K562 (cell line): ENCODE data around the gene CIAO3. TPM values are rescaled to one million over a fixed set of nuclear protein-coding genes. Genes with fewer than 3 reads are reported as not detected.

Source experiments
- ATAC-seq: fragments of 200-7000 bp; cut with Tn5 transposase; 3 replicates; pipeline ENCODE4 v1.9.1; 2020; ENCODE audit warnings: moderate library complexity
- BruUV-seq: library from RNA; stranded (reverse); fragments of 400-500 nt; replicated peaks from 2 replicates; lab custom pipeline; 2021; lab: Mats Ljungman, UMichigan
- CTCF ChIA-PET: fragments of 300-600 bp; formaldehyde crosslinking; extraction: SDS; loops from one replicate; lab custom pipeline; 2021; ENCODE audit warnings: low intra/inter-chr PET ratio; lab: Yijun Ruan, JAX
- POLR2A ChIA-PET: fragments of 300-600, 350-650 bp; sonication (Branson Sonifier 250); formaldehyde crosslinking; extraction: SDS; loops from one replicate; lab custom pipeline; 2021; ENCODE audit warnings: antibody characterized with exemption, inconsistent platforms; lab: Yijun Ruan, JAX
- DNase-seq, 4 experiments: peaks; one replicate each; pipeline versions ENCODE4 v3.0.0 to v3.0.0-alpha.2; 2011 to 2018; ENCODE audit warnings: low spot score in 3 of 4, mixed read lengths in 3 of 4; ENCODE audit errors: extremely low read depth in 1 of 4
- FAIRE-seq: peaks from 2 replicates; lab custom pipeline; 2011; peaks lifted over from hg19 to GRCh38; lab: Jason Lieb, UNC
- H2AFZ ChIP-seq: 2 replicates; pipeline ENCODE4 v1.6.0; 2011; ENCODE audit warnings: low read depth, low read length, control low read depth, inconsistent platforms
- H3K27ac ChIP-seq: fragments of 200-600 bp; 3 replicates; pipeline ENCODE4 v1.8.0; 2011; ENCODE audit warnings: low read depth, mild to moderate bottlenecking, control low read depth, inconsistent platforms, low read length, moderate library complexity, mixed read lengths; ENCODE audit errors: extremely low read depth
- H3K27me3 ChIP-seq, 2 experiments: fragments of 300-600 bp in 1 of 2; 2 replicates in 1 of 2; 3 replicates in 1 of 2; pipeline versions ENCODE4 v1.6.0 to v1.8.0; 2011; ENCODE audit warnings: inconsistent platforms in 2 of 2, low read length in 2 of 2, mild to moderate bottlenecking in 1 of 2, mixed read lengths in 1 of 2, moderate library complexity in 1 of 2; ENCODE audit not compliant: control insufficient read depth in 2 of 2, insufficient read depth in 2 of 2
- H3K36me3 ChIP-seq: fragments of 300-600 bp; 3 replicates; pipeline ENCODE4 v1.8.0; 2011; ENCODE audit warnings: mild to moderate bottlenecking, low read length, inconsistent platforms; ENCODE audit not compliant: control insufficient read depth, insufficient read depth
- H3K4me1 ChIP-seq, 2 experiments: fragments of 200-600 bp in 1 of 2; replicated peaks in 1 of 2; 2 replicates in 1 of 2; 3 replicates in 1 of 2; pipeline versions ENCODE4 v1.5.1 to v1.8.0; 2011; ENCODE audit warnings: inconsistent platforms in 2 of 2, low read length in 2 of 2, mild to moderate bottlenecking in 1 of 2, mixed read lengths in 1 of 2, moderate library complexity in 1 of 2; ENCODE audit not compliant: control insufficient read depth in 2 of 2, insufficient read depth in 2 of 2
- H3K4me2 ChIP-seq: 2 replicates; pipeline ENCODE4 v1.6.1; 2011; ENCODE audit warnings: low read length, control low read depth, inconsistent platforms, mixed read lengths; ENCODE audit not compliant: insufficient read depth
- H3K4me3 ChIP-seq: fragments of 200-600 bp; sonication (generic), shearing (Covaris generic); 2 replicates; pipeline ENCODE4 v1.5.1; 2016; ENCODE audit warnings: control low read depth, inconsistent platforms
- H3K79me2 ChIP-seq: fragments of 200-600 bp; 3 replicates; pipeline ENCODE4 v1.8.0; 2011; ENCODE audit warnings: low read length, inconsistent platforms; ENCODE audit not compliant: control insufficient read depth, insufficient read depth
- H3K9ac ChIP-seq, 2 experiments: 2 replicates each; pipeline versions ENCODE4 v1.6.0 to v1.6.1; 2011; ENCODE audit warnings: low read depth in 2 of 2, low read length in 2 of 2, control low read depth in 1 of 2, inconsistent platforms in 1 of 2, mild to moderate bottlenecking in 1 of 2, mixed read lengths in 1 of 2; ENCODE audit not compliant: insufficient read depth in 1 of 2
- H3K9me1 ChIP-seq: one replicate; pipeline ENCODE4 v1.6.0; 2011; ENCODE audit warnings: inconsistent platforms, mild to moderate bottlenecking, low read length, moderate library complexity; ENCODE audit not compliant: control insufficient read depth, insufficient read depth
- H3K9me3 ChIP-seq: replicated peaks from 2 replicates; pipeline ENCODE4 v1.5.1; 2011; ENCODE audit warnings: low read depth, low read length, inconsistent platforms; ENCODE audit not compliant: control insufficient read depth, insufficient read depth
- H4K20me1 ChIP-seq: replicated peaks from 2 replicates; pipeline ENCODE4 v1.6.1; 2011; ENCODE audit warnings: low read length, inconsistent platforms, mixed read lengths; ENCODE audit not compliant: control insufficient read depth, insufficient read depth
- DPF2 ChIP-seq: fragments of 450-650 bp; IDR thresholded peaks from 2 replicates; pipeline ENCODE4 v1.6.1; 2016
- ELF2 ChIP-seq: fragments of 250-450 bp; sonication (Bioruptor Pico); IDR thresholded peaks from 2 replicates; pipeline ENCODE4 v1.5.0; 2021; ENCODE audit warnings: mild to moderate bottlenecking
- MED1 ChIP-seq: sonication (generic); formaldehyde crosslinking; IDR thresholded peaks from 2 replicates; pipeline ENCODE4 v1.8.1; 2023; ENCODE audit warnings: missing genetic modification reagents, borderline replicate concordance
- RBM25 ChIP-seq: fragments of 200-400 bp; formaldehyde crosslinking; IDR thresholded peaks from 2 replicates; pipeline ENCODE4 v1.6.1; 2018; ENCODE audit warnings: low read length, low read depth, moderate library complexity; ENCODE audit not compliant: severe bottlenecking
- TCF3 ChIP-seq: sonication (generic); formaldehyde crosslinking; IDR thresholded peaks from 2 replicates; pipeline ENCODE4 v1.4.0; 2020; ENCODE audit warnings: mild to moderate bottlenecking, missing genetic modification reagents
- TEAD4 ChIP-seq, 2 experiments: sonication (generic) in 1 of 2; formaldehyde crosslinking in 1 of 2; IDR thresholded peaks; 2 replicates each; pipeline versions ENCODE4 v1.6.1 to v1.8.0; 2012 to 2022; ENCODE audit warnings: borderline replicate concordance in 1 of 2, inconsistent platforms in 1 of 2, low read length in 1 of 2, mild to moderate bottlenecking in 1 of 2, missing genetic modification reagents in 1 of 2
- WGBS: fragments of 100-300 bp; shearing (Covaris generic); methylation state at CpG from one replicate; pipeline ENCODE4 v1.1.6; 2016; ENCODE audit warnings: low coverage, mixed read lengths; ENCODE audit not compliant: insufficient coverage; ENCODE audit errors: missing lambda C conversion rate; 5-methylcytosine and 5-hydroxymethylcytosine counted together
- in situ Hi-C: fragments of 300-500 bp; cut with MboI; formaldehyde crosslinking; loops from 4 replicates; pipeline ENCODE4 v1.15.0; 2018; ENCODE audit warnings: inconsistent platforms, mixed read lengths
- intact Hi-C: fragments of 100-400 bp; cut with micrococcal nuclease; formaldehyde crosslinking; loops from 2 replicates; pipeline ENCODE4 v1.14.2; 2022
- polyA plus RNA-seq, 8 experiments: library from polyadenylated mRNA; depleted of rRNA in 4 of 8; stranded (reverse) in 5 of 8; unstranded in 3 of 8; fragments of >200 nt; fragmentation: Nextera tagmentation in 2 of 8; fragmentation: Illumina TruSeq in 1 of 8; extraction: Ambion mirVana in 2 of 8; extraction: Trizol in 1 of 8; gene quantifications; 2 replicates each; pipeline versions ENCODE4 v1.2.1 to v1.2.3, GENCODE V29; 2011 to 2014; ENCODE audit warnings: inconsistent platforms in 1 of 8, missing spikeins in 1 of 8
- total RNA-seq, 7 experiments: library from RNA; depleted of rRNA in 6 of 7; stranded (reverse); fragments of >200 nt in 6 of 7; fragmentation: Illumina TruSeq in 2 of 7; extraction: Trizol in 2 of 7; gene quantifications; 2 replicates each; pipeline versions ENCODE4 v1.2.1 to v1.2.3, GENCODE V29; 2011 to 2021; ENCODE audit warnings: low replicate concordance in 1 of 7
- TF ChIP-seq, protein P1 (sequence below): fragments of 450-650 bp; formaldehyde crosslinking; IDR thresholded peaks from 2 replicates; pipeline ENCODE4 v1.4.0; 2020; ENCODE audit warnings: mild to moderate bottlenecking
- TF ChIP-seq, protein P2 (sequence below): fragments of 450-650 bp; formaldehyde crosslinking; IDR thresholded peaks from 2 replicates; pipeline ENCODE4 v1.4.0; 2020; ENCODE audit warnings: mild to moderate bottlenecking, moderate library complexity
- TF ChIP-seq, protein P3 (sequence below): fragments of 450-650 bp; IDR thresholded peaks from 2 replicates; pipeline ENCODE4 v1.6.1; 2016; ENCODE audit warnings: borderline replicate concordance
- TF ChIP-seq, protein P4 (sequence below): IDR thresholded peaks from 3 replicates; pipeline ENCODE4 v1.6.1; 2011; ENCODE audit warnings: borderline replicate concordance, mild to moderate bottlenecking, moderate library complexity; ENCODE audit not compliant: insufficient read length; ENCODE audit errors: extremely low read depth
- TF ChIP-seq, protein P5 (sequence below): fragments of 450-650 bp; conservative IDR thresholded peaks from 2 replicates; pipeline ENCODE4 v1.6.1; 2016; ENCODE audit warnings: missing genetic modification characterization, low read depth, mild to moderate bottlenecking, missing compliant biosample characterization, moderate library complexity

CIAO3 gene
- total and polyA plus RNA-seq, 9 of the 15 experiments (the other 6 are each of a cell fraction or from before 2014, with no cell fraction given): 2.2 to 35.6 (median 18.7) TPM

DNA sequence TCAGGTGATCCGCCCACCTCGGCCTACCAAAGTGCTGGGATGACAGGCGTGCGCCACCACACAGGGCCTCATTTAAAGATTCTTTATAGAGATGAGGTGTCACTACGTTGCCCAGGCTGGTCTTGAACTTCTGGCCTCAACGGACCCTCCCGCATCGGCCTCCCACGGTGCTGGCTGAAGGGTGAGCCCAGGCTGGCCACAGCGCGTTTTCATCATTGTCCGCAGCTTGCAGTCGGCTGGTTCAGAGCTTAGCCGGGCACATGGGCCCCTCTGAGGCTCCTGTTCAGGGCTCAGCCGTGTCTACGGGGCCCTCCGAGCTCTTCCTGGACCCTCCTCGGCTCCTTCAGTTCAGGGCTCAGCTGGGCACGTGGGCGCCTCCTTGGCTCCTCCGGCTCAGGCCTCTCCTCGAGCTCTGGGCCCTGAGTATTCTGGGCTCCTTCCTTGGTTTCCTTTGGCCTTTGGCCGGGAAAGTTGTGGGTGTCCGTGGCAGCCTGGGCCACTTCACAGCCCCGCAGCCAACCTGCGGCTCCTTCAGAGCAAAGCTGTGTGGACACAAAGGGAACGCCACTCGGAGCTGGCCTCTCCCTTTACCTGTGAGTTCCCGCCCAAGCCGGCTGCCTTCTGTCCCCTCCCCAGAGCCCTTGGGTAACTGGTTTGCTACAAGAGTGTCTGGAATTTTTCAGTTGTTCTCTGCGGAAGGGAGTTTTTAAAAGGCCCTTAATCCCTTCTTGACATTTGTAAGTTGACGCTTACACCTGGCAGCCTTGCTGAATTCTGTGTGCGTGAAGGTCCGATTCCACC, 18.5 kb upstream of the CIAO3 start:
- Histone ChIP-seq H3K9me1 (no peaks in the 10 kb centered on the region), H3K27ac (no peak overlapping the region), H4K20me1 (no peaks in the 10 kb centered on the region), H3K9me3 (no peaks in the 10 kb centered on the region), H3K79me2 (no peaks in the 10 kb centered on the region), H3K4me3 (no peak overlapping the region), H3K36me3 (no peaks in the 10 kb centered on the region), H3K9ac (peak overlapping the region in 1 of 2 experiments; percentile 81; a peak in 2 of 4 replicates), H3K4me2 (no peak overlapping the region), H3K4me1 (peaks cover 9 to 50% of the 10 kb centered on the region in 2 experiments; a peak in 4 of 5 replicates), H3K27me3 (no peaks in the 10 kb centered on the region), H2AFZ (no peak overlapping the region)
- ChIA-PET POLR2A (interaction anchor here (0.6 to 2.1 kb wide), 3 partner anchors 9 to 177 kb away, joined by 3 to 4 read pairs (median 4); no protein-coding TSS in a partner anchor), CTCF (no interaction called here)
- BruUV-seq: no TSS peak
- in situ Hi-C loops (no loop called here), intact Hi-C loops (no loop called here)
- 80% methylated on average over 27 of the region's 34 CpGs for WGBS
- FAIRE-seq: no peak
- DNase-seq: no peak
- no peak for ATAC-seq
- TF ChIP-seq, protein P1, sequence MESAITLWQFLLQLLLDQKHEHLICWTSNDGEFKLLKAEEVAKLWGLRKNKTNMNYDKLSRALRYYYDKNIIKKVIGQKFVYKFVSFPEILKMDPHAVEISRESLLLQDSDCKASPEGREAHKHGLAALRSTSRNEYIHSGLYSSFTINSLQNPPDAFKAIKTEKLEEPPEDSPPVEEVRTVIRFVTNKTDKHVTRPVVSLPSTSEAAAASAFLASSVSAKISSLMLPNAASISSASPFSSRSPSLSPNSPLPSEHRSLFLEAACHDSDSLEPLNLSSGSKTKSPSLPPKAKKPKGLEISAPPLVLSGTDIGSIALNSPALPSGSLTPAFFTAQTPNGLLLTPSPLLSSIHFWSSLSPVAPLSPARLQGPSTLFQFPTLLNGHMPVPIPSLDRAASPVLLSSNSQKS: no peak
- TF ChIP-seq RBM25 (no peak), ELF2 (CRISPR knock-in tag) (no peak), MED1 (CRISPR knock-in tag) (no peak), TEAD4 (IDR thresholded peaks at IDR 0.05; ENCODE audit: low read length) (no peak), TEAD4 (CRISPR knock-in tag; IDR thresholded peaks at IDR 0.05; ENCODE audit: borderline replicate concordance) (no peak), DPF2 (no peak), TCF3 (no peak)
- TF ChIP-seq, protein P2, sequence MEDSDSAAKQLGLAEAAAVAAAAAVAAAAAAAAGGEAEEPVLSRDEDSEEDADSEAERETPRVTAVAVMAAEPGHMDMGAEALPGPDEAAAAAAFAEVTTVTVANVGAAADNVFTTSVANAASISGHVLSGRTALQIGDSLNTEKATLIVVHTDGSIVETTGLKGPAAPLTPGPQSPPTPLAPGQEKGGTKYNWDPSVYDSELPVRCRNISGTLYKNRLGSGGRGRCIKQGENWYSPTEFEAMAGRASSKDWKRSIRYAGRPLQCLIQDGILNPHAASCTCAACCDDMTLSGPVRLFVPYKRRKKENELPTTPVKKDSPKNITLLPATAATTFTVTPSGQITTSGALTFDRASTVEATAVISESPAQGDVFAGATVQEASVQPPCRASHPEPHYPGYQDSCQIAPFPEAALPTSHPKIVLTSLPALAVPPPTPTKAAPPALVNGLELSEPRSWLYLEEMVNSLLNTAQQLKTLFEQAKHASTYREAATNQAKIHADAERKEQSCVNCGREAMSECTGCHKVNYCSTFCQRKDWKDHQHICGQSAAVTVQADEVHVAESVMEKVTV (CRISPR knock-in tag): no peak
- TF ChIP-seq, protein P3, sequence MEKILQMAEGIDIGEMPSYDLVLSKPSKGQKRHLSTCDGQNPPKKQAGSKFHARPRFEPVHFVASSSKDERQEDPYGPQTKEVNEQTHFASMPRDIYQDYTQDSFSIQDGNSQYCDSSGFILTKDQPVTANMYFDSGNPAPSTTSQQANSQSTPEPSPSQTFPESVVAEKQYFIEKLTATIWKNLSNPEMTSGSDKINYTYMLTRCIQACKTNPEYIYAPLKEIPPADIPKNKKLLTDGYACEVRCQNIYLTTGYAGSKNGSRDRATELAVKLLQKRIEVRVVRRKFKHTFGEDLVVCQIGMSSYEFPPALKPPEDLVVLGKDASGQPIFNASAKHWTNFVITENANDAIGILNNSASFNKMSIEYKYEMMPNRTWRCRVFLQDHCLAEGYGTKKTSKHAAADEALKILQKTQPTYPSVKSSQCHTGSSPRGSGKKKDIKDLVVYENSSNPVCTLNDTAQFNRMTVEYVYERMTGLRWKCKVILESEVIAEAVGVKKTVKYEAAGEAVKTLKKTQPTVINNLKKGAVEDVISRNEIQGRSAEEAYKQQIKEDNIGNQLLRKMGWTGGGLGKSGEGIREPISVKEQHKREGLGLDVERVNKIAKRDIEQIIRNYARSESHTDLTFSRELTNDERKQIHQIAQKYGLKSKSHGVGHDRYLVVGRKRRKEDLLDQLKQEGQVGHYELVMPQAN: no peak
- TF ChIP-seq, protein P4, sequence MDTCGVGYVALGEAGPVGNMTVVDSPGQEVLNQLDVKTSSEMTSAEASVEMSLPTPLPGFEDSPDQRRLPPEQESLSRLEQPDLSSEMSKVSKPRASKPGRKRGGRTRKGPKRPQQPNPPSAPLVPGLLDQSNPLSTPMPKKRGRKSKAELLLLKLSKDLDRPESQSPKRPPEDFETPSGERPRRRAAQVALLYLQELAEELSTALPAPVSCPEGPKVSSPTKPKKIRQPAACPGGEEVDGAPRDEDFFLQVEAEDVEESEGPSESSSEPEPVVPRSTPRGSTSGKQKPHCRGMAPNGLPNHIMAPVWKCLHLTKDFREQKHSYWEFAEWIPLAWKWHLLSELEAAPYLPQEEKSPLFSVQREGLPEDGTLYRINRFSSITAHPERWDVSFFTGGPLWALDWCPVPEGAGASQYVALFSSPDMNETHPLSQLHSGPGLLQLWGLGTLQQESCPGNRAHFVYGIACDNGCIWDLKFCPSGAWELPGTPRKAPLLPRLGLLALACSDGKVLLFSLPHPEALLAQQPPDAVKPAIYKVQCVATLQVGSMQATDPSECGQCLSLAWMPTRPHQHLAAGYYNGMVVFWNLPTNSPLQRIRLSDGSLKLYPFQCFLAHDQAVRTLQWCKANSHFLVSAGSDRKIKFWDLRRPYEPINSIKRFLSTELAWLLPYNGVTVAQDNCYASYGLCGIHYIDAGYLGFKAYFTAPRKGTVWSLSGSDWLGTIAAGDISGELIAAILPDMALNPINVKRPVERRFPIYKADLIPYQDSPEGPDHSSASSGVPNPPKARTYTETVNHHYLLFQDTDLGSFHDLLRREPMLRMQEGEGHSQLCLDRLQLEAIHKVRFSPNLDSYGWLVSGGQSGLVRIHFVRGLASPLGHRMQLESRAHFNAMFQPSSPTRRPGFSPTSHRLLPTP: no peak
- TF ChIP-seq, protein P5, sequence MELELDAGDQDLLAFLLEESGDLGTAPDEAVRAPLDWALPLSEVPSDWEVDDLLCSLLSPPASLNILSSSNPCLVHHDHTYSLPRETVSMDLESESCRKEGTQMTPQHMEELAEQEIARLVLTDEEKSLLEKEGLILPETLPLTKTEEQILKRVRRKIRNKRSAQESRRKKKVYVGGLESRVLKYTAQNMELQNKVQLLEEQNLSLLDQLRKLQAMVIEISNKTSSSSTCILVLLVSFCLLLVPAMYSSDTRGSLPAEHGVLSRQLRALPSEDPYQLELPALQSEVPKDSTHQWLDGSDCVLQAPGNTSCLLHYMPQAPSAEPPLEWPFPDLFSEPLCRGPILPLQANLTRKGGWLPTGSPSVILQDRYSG (tag): no peak
